ENCODE measurements around the gene SAE1. TPM values are rescaled to one million over a fixed set of nuclear protein-coding genes. Genes with fewer than 3 reads are reported as not detected.
A peak's percentile ranks its signal among the peaks of the same experiment; 100 is the strongest.

Gene SAE1
- total RNA-seq, 1 experiment from 2014 or later: 234 TPM

DNA sequence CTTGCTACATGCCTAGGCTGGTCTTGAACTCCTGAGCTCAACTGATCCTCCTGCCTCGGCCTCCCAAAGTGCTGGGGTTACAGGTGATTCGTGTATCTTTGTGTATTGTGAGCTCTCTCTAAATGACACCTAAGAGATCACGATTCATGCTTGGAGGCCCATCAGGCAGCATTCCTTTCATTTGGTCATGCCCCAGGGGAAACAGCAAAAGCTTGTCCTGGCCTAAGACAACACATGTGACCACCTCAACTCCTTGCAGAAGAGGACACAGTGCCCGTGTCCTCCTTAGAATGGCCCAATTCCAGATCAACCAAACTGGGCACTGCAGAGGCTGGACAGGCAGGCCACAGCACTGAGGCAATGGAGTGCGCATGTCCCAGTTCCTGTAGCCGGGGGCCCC, 49.5 kb upstream of the SAE1 start:
- H3K4me1 Mint-ChIP-seq: peaks cover 8% of the 10 kb centered on the region in 2 experiments; a peak in 2 of 4 replicates
- Histone ChIP-seq H3T11ph (ENCODE audit: low read length) (no peak overlapping the region), H3K14ac (ENCODE audit: insufficient read depth, low read length) (no peak overlapping the region), H3K9ac (ENCODE audit: extremely low read depth, insufficient read length, low read length) (no peak overlapping the region), H3K4ac (ENCODE audit: low read depth, low read length) (no peak overlapping the region), H3K18ac (ENCODE audit: insufficient read length, low read depth, low read length) (no peak overlapping the region), H2BK20ac (ENCODE audit: low read depth, low read length, poor library complexity, severe bottlenecking) (no peak overlapping the region), H3K4me2 (ENCODE audit: insufficient read depth, insufficient read length, low read length) (no peak overlapping the region), H2AK5ac (ENCODE audit: insufficient read length, low read length) (no peak overlapping the region), H2BK5ac (ENCODE audit: insufficient read length, low read length) (no peak overlapping the region), H3K23ac (ENCODE audit: insufficient read length, low read depth, low read length) (no peak overlapping the region), H2BK12ac (ENCODE audit: insufficient read length, low read depth, low read length) (no peak overlapping the region), H3K4me1 (ENCODE audit: insufficient read depth, low read length) (peaks cover 4% of the 10 kb centered on the region; the same call in 1 of the 2 replicates), H2AFZ (ENCODE audit: low read length) (no peak overlapping the region), H3K27me3 (ENCODE audit: insufficient read depth, low read length) (no peaks in the 10 kb centered on the region), H3K9me3 (ENCODE audit: control insufficient read depth, low read depth, low read length) (no peaks in the 10 kb centered on the region), H3K79me2 (ENCODE audit: insufficient read depth, low read length) (no peaks in the 10 kb centered on the region), H3K27ac (ENCODE audit: insufficient read length, low read depth, low read length) (no peak overlapping the region), H2BK120ac (ENCODE audit: low read depth, low read length, poor library complexity, severe bottlenecking) (no peak overlapping the region), H3K79me1 (ENCODE audit: insufficient read depth, low read depth, low read length, poor library complexity, severe bottlenecking) (no peaks in the 10 kb centered on the region), H3K56ac (ENCODE audit: insufficient read length, low read depth, low read length) (no peak overlapping the region), H4K91ac (ENCODE audit: insufficient read length, low read depth, low read length) (no peak overlapping the region), H2BK15ac (ENCODE audit: low read depth, low read length) (no peak overlapping the region), H3K23me2 (ENCODE audit: insufficient read length, low read depth, low read length, poor library complexity, severe bottlenecking) (no peaks in the 10 kb centered on the region), H4K5ac (ENCODE audit: insufficient read length, low read depth, low read length) (no peak overlapping the region), H4K8ac (replicated peaks; ENCODE audit: insufficient read length, low read depth, low read length) (no peak overlapping the region), H4K20me1 (ENCODE audit: control insufficient read depth, insufficient read depth, insufficient read length) (peaks cover 2% of the 10 kb centered on the region)
- no peak overlapping the region for H3K4me3 Mint-ChIP-seq
- H3K36me3 Mint-ChIP-seq (ENCODE audit: insufficient read depth in 1 of 3, low read depth in 3 of 3): peaks cover 33 to 83% (median 83%) of the 10 kb centered on the region in 3 experiments; a peak in 6 of 7 replicates
- H3K27ac Mint-ChIP-seq: peak overlapping the region in 1 of 3 experiments; percentile 68; a peak in 1 of 7 replicates
- TF ChIP-seq, protein P1, sequence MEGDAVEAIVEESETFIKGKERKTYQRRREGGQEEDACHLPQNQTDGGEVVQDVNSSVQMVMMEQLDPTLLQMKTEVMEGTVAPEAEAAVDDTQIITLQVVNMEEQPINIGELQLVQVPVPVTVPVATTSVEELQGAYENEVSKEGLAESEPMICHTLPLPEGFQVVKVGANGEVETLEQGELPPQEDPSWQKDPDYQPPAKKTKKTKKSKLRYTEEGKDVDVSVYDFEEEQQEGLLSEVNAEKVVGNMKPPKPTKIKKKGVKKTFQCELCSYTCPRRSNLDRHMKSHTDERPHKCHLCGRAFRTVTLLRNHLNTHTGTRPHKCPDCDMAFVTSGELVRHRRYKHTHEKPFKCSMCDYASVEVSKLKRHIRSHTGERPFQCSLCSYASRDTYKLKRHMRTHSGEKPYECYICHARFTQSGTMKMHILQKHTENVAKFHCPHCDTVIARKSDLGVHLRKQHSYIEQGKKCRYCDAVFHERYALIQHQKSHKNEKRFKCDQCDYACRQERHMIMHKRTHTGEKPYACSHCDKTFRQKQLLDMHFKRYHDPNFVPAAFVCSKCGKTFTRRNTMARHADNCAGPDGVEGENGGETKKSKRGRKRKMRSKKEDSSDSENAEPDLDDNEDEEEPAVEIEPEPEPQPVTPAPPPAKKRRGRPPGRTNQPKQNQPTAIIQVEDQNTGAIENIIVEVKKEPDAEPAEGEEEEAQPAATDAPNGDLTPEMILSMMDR (conservative IDR thresholded peaks at IDR 0.05): no peak
- no peak for DNase-seq
- H3K9me3 Mint-ChIP-seq: no peaks in the 10 kb centered on the region
- no CpG with 5 or more reads among the region's 6 CpGs for WGBS (ENCODE audit: extremely low coverage, insufficient read length, low lambda C conversion rate)
- H3K27me3 Mint-ChIP-seq (ENCODE audit: low read depth): no peaks in the 10 kb centered on the region

All from H9 (cell line).